ENCODE measurements around the gene MEI4.
"Not testable (repeated sequence)": the region's sequence is repeated elsewhere in the genome, so short reads cannot be mapped to it uniquely, and the experiment has no call there.

The MEI4 gene

GRCh38 chr6:77715588-77715987 is 62.7 kb downstream of the MEI4 start:
- no peak for DNase-seq (ENCODE audit: low read depth)
- no peak for TF ChIP-seq CTCF (IDR thresholded peaks at IDR 0.05; ENCODE audit: insufficient read depth, low read depth, low read length, missing control alignments)
- no peak overlapping the region for H3K4me3 ChIP-seq (ENCODE audit: low read depth, low read length)

DNA sequence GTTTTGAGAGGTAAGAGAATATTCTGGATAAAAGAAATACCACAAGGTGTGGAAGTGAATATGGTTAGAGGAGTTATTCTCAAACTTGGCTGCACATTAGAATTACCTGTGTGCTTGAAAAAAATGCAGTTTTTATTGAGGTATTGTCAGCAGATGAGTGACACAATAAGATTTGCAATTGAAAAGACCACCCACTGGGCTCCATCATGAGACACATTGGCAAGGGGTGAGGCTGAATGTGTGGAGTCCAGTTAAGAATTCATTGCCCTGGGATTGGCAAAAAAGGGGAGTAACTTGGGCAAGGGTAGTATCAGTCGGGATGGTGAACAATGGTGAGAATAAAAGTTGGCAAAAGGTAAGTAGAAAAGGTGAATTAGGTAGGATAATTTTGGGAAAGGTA is 63.5 kb downstream of the MEI4 start:
- no peak for TF ChIP-seq CTCF (IDR thresholded peaks at IDR 0.05; ENCODE audit: insufficient read depth, low read depth, low read length, missing control alignments)
- no peak overlapping the region for H3K4me3 ChIP-seq (ENCODE audit: low read depth, low read length)
- no peak for DNase-seq (ENCODE audit: low read depth)

GRCh38 chr6:77736010-77736409 is 83.2 kb downstream of the MEI4 start:
- not testable (repeated sequence) for DNase-seq (ENCODE audit: low read depth); H3K4me3 ChIP-seq (ENCODE audit: low read depth, low read length)

GRCh38 chr6:77740380-77740779 is 87.5 kb downstream of the MEI4 start:
- peak; percentile 29 for TF ChIP-seq CTCF (IDR thresholded peaks at IDR 0.05; ENCODE audit: insufficient read depth, low read depth, low read length, missing control alignments)
- no peak overlapping the region for H3K4me3 ChIP-seq (ENCODE audit: low read depth, low read length)
- DNase-seq (ENCODE audit: low read depth): peak; percentile 21

DNA sequence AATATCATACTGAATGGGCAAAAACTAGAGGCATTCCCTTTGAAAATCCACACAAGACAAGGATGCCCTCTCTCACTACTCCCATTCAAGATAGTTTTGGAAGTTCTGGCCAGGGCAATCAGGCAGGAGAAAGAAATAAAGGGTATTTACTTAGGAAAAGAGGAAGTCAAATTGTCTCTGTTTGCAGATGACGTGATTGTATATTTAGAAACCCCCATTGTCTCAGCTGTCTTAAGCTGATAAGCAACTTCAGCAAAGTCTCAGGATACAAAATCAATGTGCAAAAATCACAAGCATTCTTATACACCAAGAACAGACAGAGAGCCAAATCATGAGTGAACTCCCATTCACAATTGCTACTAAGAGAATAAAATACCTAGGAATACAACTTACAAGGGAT is 99.3 kb downstream of the MEI4 start:
- H3K4me3 ChIP-seq (ENCODE audit: low read depth, low read length); DNase-seq (ENCODE audit: low read depth): not testable (repeated sequence)

- H3K4me3 ChIP-seq (ENCODE audit: low read depth, low read length): no peak overlapping the region
- TF ChIP-seq CTCF (IDR thresholded peaks at IDR 0.05; ENCODE audit: insufficient read depth, low read depth, low read length, missing control alignments): no peak
- no peak for DNase-seq (ENCODE audit: low read depth)
Measured at GRCh38 chr6:77762386-77762785, 109.5 kb downstream of the MEI4 start.

DNA sequence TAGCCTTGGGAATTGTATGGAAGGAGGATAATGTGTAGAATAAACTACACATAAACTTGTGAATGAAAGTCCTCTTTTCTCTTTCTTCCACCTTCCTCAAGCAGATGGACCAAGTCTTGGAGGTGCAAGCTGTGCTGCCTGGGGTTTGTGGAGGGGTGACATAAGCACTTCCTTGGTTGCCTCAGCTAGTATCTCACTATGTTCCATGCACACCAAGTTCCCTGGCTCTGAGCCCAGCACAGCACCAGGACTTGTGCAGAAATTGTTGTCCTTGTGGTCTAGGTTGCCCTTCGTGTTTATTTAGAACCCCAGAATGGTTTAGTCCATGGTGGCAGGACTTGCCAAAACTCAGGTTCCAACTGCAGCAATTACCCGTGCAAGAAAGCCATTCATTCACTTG is 110.3 kb downstream of the MEI4 start:
- no peak overlapping the region for H3K4me3 ChIP-seq (ENCODE audit: low read depth, low read length)
- no peak for TF ChIP-seq CTCF (IDR thresholded peaks at IDR 0.05; ENCODE audit: insufficient read depth, low read depth, low read length, missing control alignments)
- no peak for DNase-seq (ENCODE audit: low read depth)

DNA sequence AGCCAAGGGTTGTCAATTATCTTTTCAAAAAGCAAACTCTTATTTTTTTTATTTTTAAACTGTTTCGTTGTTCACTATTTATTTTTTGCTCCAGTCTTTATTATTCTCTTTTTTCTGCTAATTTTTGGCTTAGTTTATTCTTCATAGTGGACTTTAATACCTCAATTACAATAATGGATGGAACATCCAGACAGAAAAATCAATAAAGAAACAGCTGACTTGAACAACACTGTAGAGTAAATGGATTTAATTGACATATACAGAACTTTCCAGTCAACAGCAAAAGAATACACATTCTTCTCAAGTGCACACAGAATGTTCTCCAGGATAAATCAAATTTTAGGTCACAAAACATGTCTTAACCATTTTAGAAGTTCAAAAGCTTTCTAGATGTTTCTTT is 111.5 kb downstream of the MEI4 start:
- no peak overlapping the region for H3K4me3 ChIP-seq (ENCODE audit: low read depth, low read length)
- no peak for TF ChIP-seq CTCF (IDR thresholded peaks at IDR 0.05; ENCODE audit: insufficient read depth, low read depth, low read length, missing control alignments)
- no peak for DNase-seq (ENCODE audit: low read depth)

Data from GM12865 (cell line).